K562 (cell line): ENCODE data around the gene NR5A2. TPM values are rescaled to one million over a fixed set of nuclear protein-coding genes. Genes with fewer than 3 reads are reported as not detected.

Experiments
- ATAC-seq: fragments of 200-7000 bp; cut with Tn5 transposase; 3 replicates; pipeline ENCODE4 v1.9.1; 2020; ENCODE audit warnings: moderate library complexity
- BruUV-seq: library from RNA; stranded (reverse); fragments of 400-500 nt; replicated peaks from 2 replicates; lab custom pipeline; 2021; lab: Mats Ljungman, UMichigan
- CTCF ChIA-PET: fragments of 300-600 bp; formaldehyde crosslinking; extraction: SDS; loops from one replicate; lab custom pipeline; 2021; ENCODE audit warnings: low intra/inter-chr PET ratio; lab: Yijun Ruan, JAX
- POLR2A ChIA-PET: fragments of 300-600, 350-650 bp; sonication (Branson Sonifier 250); formaldehyde crosslinking; extraction: SDS; loops from one replicate; lab custom pipeline; 2021; ENCODE audit warnings: antibody characterized with exemption, inconsistent platforms; lab: Yijun Ruan, JAX
- DNase-seq, 4 experiments: peaks; one replicate each; pipeline versions ENCODE4 v3.0.0 to v3.0.0-alpha.2; 2011 to 2018; ENCODE audit warnings: low spot score in 3 of 4, mixed read lengths in 3 of 4; ENCODE audit errors: extremely low read depth in 1 of 4
- FAIRE-seq: peaks from 2 replicates; lab custom pipeline; 2011; peaks lifted over from hg19 to GRCh38; lab: Jason Lieb, UNC
- H2AFZ ChIP-seq: 2 replicates; pipeline ENCODE4 v1.6.0; 2011; ENCODE audit warnings: low read depth, low read length, control low read depth, inconsistent platforms
- H3K27ac ChIP-seq: fragments of 200-600 bp; 3 replicates; pipeline ENCODE4 v1.8.0; 2011; ENCODE audit warnings: low read depth, mild to moderate bottlenecking, control low read depth, inconsistent platforms, low read length, moderate library complexity, mixed read lengths; ENCODE audit errors: extremely low read depth
- H3K27me3 ChIP-seq, 2 experiments: fragments of 300-600 bp in 1 of 2; 2 replicates in 1 of 2; 3 replicates in 1 of 2; pipeline versions ENCODE4 v1.6.0 to v1.8.0; 2011; ENCODE audit warnings: inconsistent platforms in 2 of 2, low read length in 2 of 2, mild to moderate bottlenecking in 1 of 2, mixed read lengths in 1 of 2, moderate library complexity in 1 of 2; ENCODE audit not compliant: control insufficient read depth in 2 of 2, insufficient read depth in 2 of 2
- H3K36me3 ChIP-seq: fragments of 300-600 bp; 3 replicates; pipeline ENCODE4 v1.8.0; 2011; ENCODE audit warnings: mild to moderate bottlenecking, low read length, inconsistent platforms; ENCODE audit not compliant: control insufficient read depth, insufficient read depth
- H3K4me1 ChIP-seq, 2 experiments: fragments of 200-600 bp in 1 of 2; replicated peaks in 1 of 2; 2 replicates in 1 of 2; 3 replicates in 1 of 2; pipeline versions ENCODE4 v1.5.1 to v1.8.0; 2011; ENCODE audit warnings: inconsistent platforms in 2 of 2, low read length in 2 of 2, mild to moderate bottlenecking in 1 of 2, mixed read lengths in 1 of 2, moderate library complexity in 1 of 2; ENCODE audit not compliant: control insufficient read depth in 2 of 2, insufficient read depth in 2 of 2
- H3K4me2 ChIP-seq: 2 replicates; pipeline ENCODE4 v1.6.1; 2011; ENCODE audit warnings: low read length, control low read depth, inconsistent platforms, mixed read lengths; ENCODE audit not compliant: insufficient read depth
- H3K4me3 ChIP-seq: fragments of 200-600 bp; sonication (generic), shearing (Covaris generic); 2 replicates; pipeline ENCODE4 v1.5.1; 2016; ENCODE audit warnings: control low read depth, inconsistent platforms
- H3K79me2 ChIP-seq: fragments of 200-600 bp; 3 replicates; pipeline ENCODE4 v1.8.0; 2011; ENCODE audit warnings: low read length, inconsistent platforms; ENCODE audit not compliant: control insufficient read depth, insufficient read depth
- H3K9ac ChIP-seq, 2 experiments: 2 replicates each; pipeline versions ENCODE4 v1.6.0 to v1.6.1; 2011; ENCODE audit warnings: low read depth in 2 of 2, low read length in 2 of 2, control low read depth in 1 of 2, inconsistent platforms in 1 of 2, mild to moderate bottlenecking in 1 of 2, mixed read lengths in 1 of 2; ENCODE audit not compliant: insufficient read depth in 1 of 2
- H3K9me1 ChIP-seq: one replicate; pipeline ENCODE4 v1.6.0; 2011; ENCODE audit warnings: inconsistent platforms, mild to moderate bottlenecking, low read length, moderate library complexity; ENCODE audit not compliant: control insufficient read depth, insufficient read depth
- H3K9me3 ChIP-seq: replicated peaks from 2 replicates; pipeline ENCODE4 v1.5.1; 2011; ENCODE audit warnings: low read depth, low read length, inconsistent platforms; ENCODE audit not compliant: control insufficient read depth, insufficient read depth
- H4K20me1 ChIP-seq: replicated peaks from 2 replicates; pipeline ENCODE4 v1.6.1; 2011; ENCODE audit warnings: low read length, inconsistent platforms, mixed read lengths; ENCODE audit not compliant: control insufficient read depth, insufficient read depth
- CBX5 ChIP-seq: IDR thresholded peaks from 2 replicates; pipeline ENCODE4 v1.6.1; 2014; ENCODE audit warnings: low read depth, borderline replicate concordance
- KLF6 ChIP-seq: fragments of 250-450 bp; sonication (Bioruptor Pico); IDR thresholded peaks from 2 replicates; pipeline ENCODE4 v1.4.0; 2020; ENCODE audit warnings: mild to moderate bottlenecking, moderate library complexity, borderline replicate concordance
- NFE2L1 ChIP-seq: fragments of 450-650 bp; IDR thresholded peaks from 2 replicates; pipeline ENCODE4 v1.6.1; 2016; ENCODE audit warnings: missing genetic modification characterization, low read depth, mild to moderate bottlenecking, missing compliant biosample characterization, moderate library complexity, borderline replicate concordance
- NRF1 ChIP-seq, 2 experiments: fragments of 450-650 bp; IDR thresholded peaks in 1 of 2; conservative IDR thresholded peaks in 1 of 2; 2 replicates each; pipeline ENCODE4 v1.6.1; 2014; ENCODE audit warnings: mild to moderate bottlenecking in 2 of 2
- POU5F1 ChIP-seq: fragments of 150-350 bp; IDR thresholded peaks from 2 replicates; pipeline ENCODE4 v1.6.1; 2014; ENCODE audit warnings: borderline replicate concordance, low read length, low read depth, mild to moderate bottlenecking; ENCODE audit not compliant: partially characterized antibody
- RFX7 ChIP-seq: fragments of 250-450 bp; sonication (Bioruptor Pico); IDR thresholded peaks from 2 replicates; pipeline ENCODE4 v1.5.1; 2021; ENCODE audit warnings: mild to moderate bottlenecking
- SMARCA4 ChIP-seq: fragments of 450-650 bp; IDR thresholded peaks from 2 replicates; pipeline ENCODE4 v1.6.1; 2016
- SP1 ChIP-seq: sonication (generic); formaldehyde crosslinking; IDR thresholded peaks from 2 replicates; pipeline ENCODE4 v1.8.1; 2022; ENCODE audit warnings: mild to moderate bottlenecking, missing genetic modification reagents
- TRIM28 ChIP-seq: fragments of 450-650 bp; IDR thresholded peaks from 2 replicates; pipeline ENCODE4 v1.6.1; 2017
- ZNF280A ChIP-seq: fragments of 450-650 bp; IDR thresholded peaks from 2 replicates; pipeline ENCODE4 v1.6.1; 2018; ENCODE audit warnings: mild to moderate bottlenecking, low read depth; ENCODE audit not compliant: partially characterized antibody
- ZNF282 ChIP-seq: sonication (generic); formaldehyde crosslinking; IDR thresholded peaks from 2 replicates; pipeline ENCODE4 v1.8.1; 2023; ENCODE audit warnings: missing genetic modification reagents
- WGBS: fragments of 100-300 bp; shearing (Covaris generic); methylation state at CpG from one replicate; pipeline ENCODE4 v1.1.6; 2016; ENCODE audit warnings: low coverage, mixed read lengths; ENCODE audit not compliant: insufficient coverage; ENCODE audit errors: missing lambda C conversion rate; 5-methylcytosine and 5-hydroxymethylcytosine counted together
- in situ Hi-C: fragments of 300-500 bp; cut with MboI; formaldehyde crosslinking; loops from 4 replicates; pipeline ENCODE4 v1.15.0; 2018; ENCODE audit warnings: inconsistent platforms, mixed read lengths
- intact Hi-C: fragments of 100-400 bp; cut with micrococcal nuclease; formaldehyde crosslinking; loops from 2 replicates; pipeline ENCODE4 v1.14.2; 2022
- polyA plus RNA-seq, 8 experiments: library from polyadenylated mRNA; depleted of rRNA in 4 of 8; stranded (reverse) in 5 of 8; unstranded in 3 of 8; fragments of >200 nt; fragmentation: Nextera tagmentation in 2 of 8; fragmentation: Illumina TruSeq in 1 of 8; extraction: Ambion mirVana in 2 of 8; extraction: Trizol in 1 of 8; gene quantifications; 2 replicates each; pipeline versions ENCODE4 v1.2.1 to v1.2.3, GENCODE V29; 2011 to 2014; ENCODE audit warnings: inconsistent platforms in 1 of 8, missing spikeins in 1 of 8
- total RNA-seq, 7 experiments: library from RNA; depleted of rRNA in 6 of 7; stranded (reverse); fragments of >200 nt in 6 of 7; fragmentation: Illumina TruSeq in 2 of 7; extraction: Trizol in 2 of 7; gene quantifications; 2 replicates each; pipeline versions ENCODE4 v1.2.1 to v1.2.3, GENCODE V29; 2011 to 2021; ENCODE audit warnings: low replicate concordance in 1 of 7
- TF ChIP-seq, protein P1 (sequence below): fragments of 250-450 bp; sonication (Bioruptor Pico); IDR thresholded peaks from 2 replicates; pipeline ENCODE4 v1.8.0; 2022; ENCODE audit warnings: inconsistent platforms, mild to moderate bottlenecking, moderate library complexity, borderline replicate concordance

The NR5A2 gene
- total and polyA plus RNA-seq, 9 of the 15 experiments (the other 6 are each of a cell fraction or from before 2014, with no cell fraction given) = 0.13 to 0.40 (median 0.29) TPM

- Histone ChIP-seq H3K4me1 (peaks cover 0 to 7% of the 10 kb centered on the region in 2 experiments; a peak in 2 of 5 replicates), H3K9me3 (no peaks in the 10 kb centered on the region), H3K27me3 (0 out of 5 replicates have a peak, but pooled peaks cover 0 to 5% of the 10 kb centered on the region in 2 experiments), H3K4me2 (no peak overlapping the region), H3K9ac (no peak overlapping the region), H2AFZ (no peak overlapping the region), H3K36me3 (no peaks in the 10 kb centered on the region), H3K9me1 (no peaks in the 10 kb centered on the region), H3K79me2 (no peaks in the 10 kb centered on the region), H3K4me3 (no peak overlapping the region), H3K27ac (no peak overlapping the region), H4K20me1 (no peaks in the 10 kb centered on the region)
- FAIRE-seq (peak; percentile 58), DNase-seq (peak in 1 of 4 experiments; percentile 28), ATAC-seq (no peak; the same call in 2 of the 3 replicates)
- WGBS = 15% methylated on average over 7 of the region's 7 CpGs
- ChIA-PET CTCF (no interaction called here), POLR2A (interaction anchor here (1.0 to 1.1 kb wide), 2 partner anchors 9 to 10 kb away, joined by 3 read pairs; no protein-coding TSS in a partner anchor)
- no TSS peak for BruUV-seq
- intact Hi-C loops = no loop called here
- in situ Hi-C loops = no loop called here
- TF ChIP-seq NRF1 (conservative IDR thresholded peaks at IDR 0.05 in 1 of 2, IDR thresholded peaks at IDR 0.05 in 1 of 2) (peak in 1 of 2 experiments; percentile 30; a peak in 2 of 4 replicates), TRIM28 (no peak), SMARCA4 (no peak), RFX7 (CRISPR knock-in tag) (no peak), POU5F1 (no peak)
Measured at GRCh38 chr1:200176181-200176580, 148.7 kb downstream of the NR5A2 start.

DNA sequence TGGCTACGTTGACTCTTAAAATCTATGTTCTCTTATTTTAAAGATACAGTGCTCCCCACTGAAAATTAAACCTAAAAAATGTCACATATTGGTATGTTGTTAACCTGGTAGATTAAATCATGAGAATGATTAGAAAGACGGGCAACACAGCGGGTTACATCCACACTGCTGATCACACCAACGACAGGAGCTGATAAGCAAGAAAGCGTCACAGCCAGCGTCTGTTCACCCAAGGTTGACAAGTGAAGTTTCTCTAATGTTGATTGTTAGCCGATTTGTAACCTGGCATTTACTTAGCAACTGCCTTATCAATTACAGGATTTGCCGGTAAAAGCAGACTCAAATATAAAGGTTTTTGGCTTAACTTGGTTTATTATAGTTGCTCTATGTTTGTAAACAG is 149.3 kb downstream of the NR5A2 start:
- ATAC-seq (no peak), FAIRE-seq (no peak), DNase-seq (no peak)
- intact Hi-C loops (no loop called here), in situ Hi-C loops (no loop called here)
- CTCF ChIA-PET = no interaction called here
- no peaks in the 10 kb centered on the region for H3K79me2 ChIP-seq
- H2AFZ ChIP-seq = peak overlapping the region; percentile 62
- H3K27me3 ChIP-seq = 0 out of 5 replicates have a peak, but pooled peaks cover 0 to 5% of the 10 kb centered on the region in 2 experiments
- H3K36me3 ChIP-seq = no peaks in the 10 kb centered on the region
- H4K20me1 ChIP-seq = no peaks in the 10 kb centered on the region
- H3K9me1 ChIP-seq = no peaks in the 10 kb centered on the region
- H3K9me3 ChIP-seq = no peaks in the 10 kb centered on the region
- POLR2A ChIA-PET = interaction anchor here (1.0 to 1.1 kb wide), 2 partner anchors 8 to 10 kb away, joined by 3 read pairs; no protein-coding TSS in a partner anchor
- H3K4me1 ChIP-seq = peaks cover 0 to 7% of the 10 kb centered on the region in 2 experiments; a peak in 2 of 5 replicates
- no peak overlapping the region for H3K27ac ChIP-seq
- WGBS = 9% methylated on average over 8 of the region's 8 CpGs
- H3K4me2 ChIP-seq = no peak overlapping the region
- BruUV-seq = no TSS peak
- no peak overlapping the region for H3K9ac ChIP-seq
- H3K4me3 ChIP-seq = no peak overlapping the region
- no peak for TF ChIP-seq ZNF282 (CRISPR knock-in tag)
- no peak for TF ChIP-seq CBX5
- TF ChIP-seq, protein P1, sequence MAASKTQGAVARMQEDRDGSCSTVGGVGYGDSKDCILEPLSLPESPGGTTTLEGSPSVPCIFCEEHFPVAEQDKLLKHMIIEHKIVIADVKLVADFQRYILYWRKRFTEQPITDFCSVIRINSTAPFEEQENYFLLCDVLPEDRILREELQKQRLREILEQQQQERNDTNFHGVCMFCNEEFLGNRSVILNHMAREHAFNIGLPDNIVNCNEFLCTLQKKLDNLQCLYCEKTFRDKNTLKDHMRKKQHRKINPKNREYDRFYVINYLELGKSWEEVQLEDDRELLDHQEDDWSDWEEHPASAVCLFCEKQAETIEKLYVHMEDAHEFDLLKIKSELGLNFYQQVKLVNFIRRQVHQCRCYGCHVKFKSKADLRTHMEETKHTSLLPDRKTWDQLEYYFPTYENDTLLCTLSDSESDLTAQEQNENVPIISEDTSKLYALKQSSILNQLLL (CRISPR knock-in tag) = no peak
- TF ChIP-seq KLF6 (CRISPR knock-in tag) = no peak
- no peak for TF ChIP-seq ZNF280A
- TF ChIP-seq NFE2L1 (tag) = no peak
- no peak for TF ChIP-seq SP1 (CRISPR knock-in tag)
